Gastrocnemius medialis (tissue), 4 donors: Measurements from ENCODE around the gene AFDN.

Experiments
- CTCF ChIP-seq, 5 experiments: fragments of 450-650 bp in 3 of 5; fragments of 200-600 bp in 2 of 5; sonication (generic) in 2 of 5; IDR thresholded peaks in 4 of 5; conservative IDR thresholded peaks in 1 of 5; 1 replicate in 4 of 5; 2 replicates in 1 of 5; pipeline ENCODE4 v1.5.1; 2016 to 2019; ENCODE audit warnings: antibody characterized with exemption in 5 of 5, mild to moderate bottlenecking in 3 of 5, moderate library complexity in 3 of 5
- POLR2A ChIP-seq, 2 donors: fragments of 450-650 bp; IDR thresholded peaks; one replicate each; pipeline ENCODE4 v1.6.1; 2017; ENCODE audit warnings: antibody characterized with exemption in 2 of 2, mild to moderate bottlenecking in 2 of 2, moderate library complexity in 2 of 2

DNA sequence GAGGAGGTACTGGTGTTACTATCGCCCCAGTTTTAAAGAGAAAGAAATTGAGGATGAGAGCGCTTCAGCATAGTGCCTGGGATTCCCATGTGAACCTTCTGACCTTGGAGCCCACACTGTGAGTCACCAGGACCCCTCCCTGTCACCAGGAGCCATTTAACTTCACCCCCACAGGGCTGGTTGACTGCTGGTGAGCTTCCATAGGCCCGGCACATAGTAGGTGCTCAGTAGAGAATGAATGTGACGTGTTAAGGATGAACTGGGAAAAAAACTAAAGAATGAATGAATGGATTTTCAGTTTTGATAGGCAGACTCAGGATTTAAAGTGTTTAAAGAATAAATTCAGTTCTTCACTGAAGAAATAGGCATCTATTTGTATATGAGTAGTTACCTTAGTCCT, 117.4 kb downstream of the AFDN start:
- TF ChIP-seq CTCF (IDR thresholded peaks at IDR 0.05 in 4 of 5, conservative IDR thresholded peaks at IDR 0.05 in 1 of 5) (no peak), POLR2A (IDR thresholded peaks at IDR 0.05) (no peak)
